ENCODE measurements around the gene USP27X. TPM values are rescaled to one million over a fixed set of nuclear protein-coding genes. Genes with fewer than 3 reads are reported as not detected.

Gene USP27X
- total and polyA plus RNA-seq, 9 donors = 2.4 to 15.1 (median 6.7) TPM

DNA sequence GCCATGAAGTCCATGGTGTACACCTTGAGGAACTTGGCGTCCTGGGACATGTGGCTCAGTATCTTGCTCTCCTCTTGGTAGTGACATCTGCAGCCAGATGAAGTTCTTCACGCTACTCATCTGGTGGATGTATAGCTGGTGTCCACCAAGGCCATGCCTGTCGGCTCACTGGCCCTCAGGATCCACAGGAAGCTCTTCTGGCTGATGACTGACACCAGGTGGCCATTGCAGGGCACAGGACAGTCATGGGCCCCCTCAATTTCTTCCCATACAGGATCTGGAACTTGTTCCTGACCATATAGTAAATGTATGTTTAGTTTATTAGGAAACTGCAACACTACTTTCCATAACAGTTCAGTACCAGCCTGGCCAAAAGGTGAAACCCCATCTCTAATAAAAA lies 32.8 kb downstream of the USP27X start:
- intact Hi-C loops (cut with DNase I) = no loop called here
- Histone ChIP-seq H3K27me3 (no peaks in the 10 kb centered on the region), H3K4me3 (no peak overlapping the region), H3K4me1 (ENCODE audit: insufficient read depth) (no peaks in the 10 kb centered on the region), H3K36me3 (no peaks in the 10 kb centered on the region), H3K27ac (no peak overlapping the region), H3K9me3 (no peaks in the 10 kb centered on the region)
- no peak for DNase-seq
- TF ChIP-seq POLR2A (IDR thresholded peaks at IDR 0.05) (no peak), EP300 (IDR thresholded peaks at IDR 0.05) (no peak)
- TF ChIP-seq, protein P1, sequence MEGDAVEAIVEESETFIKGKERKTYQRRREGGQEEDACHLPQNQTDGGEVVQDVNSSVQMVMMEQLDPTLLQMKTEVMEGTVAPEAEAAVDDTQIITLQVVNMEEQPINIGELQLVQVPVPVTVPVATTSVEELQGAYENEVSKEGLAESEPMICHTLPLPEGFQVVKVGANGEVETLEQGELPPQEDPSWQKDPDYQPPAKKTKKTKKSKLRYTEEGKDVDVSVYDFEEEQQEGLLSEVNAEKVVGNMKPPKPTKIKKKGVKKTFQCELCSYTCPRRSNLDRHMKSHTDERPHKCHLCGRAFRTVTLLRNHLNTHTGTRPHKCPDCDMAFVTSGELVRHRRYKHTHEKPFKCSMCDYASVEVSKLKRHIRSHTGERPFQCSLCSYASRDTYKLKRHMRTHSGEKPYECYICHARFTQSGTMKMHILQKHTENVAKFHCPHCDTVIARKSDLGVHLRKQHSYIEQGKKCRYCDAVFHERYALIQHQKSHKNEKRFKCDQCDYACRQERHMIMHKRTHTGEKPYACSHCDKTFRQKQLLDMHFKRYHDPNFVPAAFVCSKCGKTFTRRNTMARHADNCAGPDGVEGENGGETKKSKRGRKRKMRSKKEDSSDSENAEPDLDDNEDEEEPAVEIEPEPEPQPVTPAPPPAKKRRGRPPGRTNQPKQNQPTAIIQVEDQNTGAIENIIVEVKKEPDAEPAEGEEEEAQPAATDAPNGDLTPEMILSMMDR (IDR thresholded peaks at IDR 0.05) = no peak
- 58 to 75% (median 66%) methylated on average over 3 of the region's 3 CpGs for WGBS, 3 donors

DNA sequence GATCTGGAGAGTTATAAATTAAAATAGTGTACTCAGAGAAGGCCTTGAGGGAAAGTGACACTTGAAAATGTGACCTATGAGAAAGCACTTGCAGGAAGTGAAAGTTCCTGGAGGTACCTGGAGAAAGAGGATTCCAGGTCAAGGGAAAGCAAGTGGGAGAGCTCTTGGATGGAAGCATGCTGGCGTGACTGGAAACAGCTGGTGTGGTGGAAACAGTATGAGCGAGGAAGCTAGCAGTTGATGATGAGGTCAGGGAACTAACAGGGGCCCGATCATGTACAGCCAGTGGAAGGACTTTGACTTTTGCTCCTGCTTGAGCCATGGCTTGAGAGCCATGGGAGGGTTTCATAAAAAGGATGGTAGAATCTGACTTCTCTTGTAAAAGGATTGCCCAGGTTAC lies 33.6 kb downstream of the USP27X start:
- intact Hi-C loops (cut with DNase I) = no loop called here
- Histone ChIP-seq H3K4me1 (ENCODE audit: insufficient read depth) (no peaks in the 10 kb centered on the region), H3K27ac (no peak overlapping the region), H3K4me3 (no peak overlapping the region), H3K27me3 (no peaks in the 10 kb centered on the region), H3K36me3 (no peaks in the 10 kb centered on the region), H3K9me3 (no peaks in the 10 kb centered on the region)
- 48 to 58% (median 51%) methylated on average over 3 of the region's 3 CpGs for WGBS, 3 donors
- TF ChIP-seq POLR2A (IDR thresholded peaks at IDR 0.05) (no peak), EP300 (IDR thresholded peaks at IDR 0.05) (no peak)
- TF ChIP-seq, protein P1 (IDR thresholded peaks at IDR 0.05) = no peak
- no peak for DNase-seq

DNA sequence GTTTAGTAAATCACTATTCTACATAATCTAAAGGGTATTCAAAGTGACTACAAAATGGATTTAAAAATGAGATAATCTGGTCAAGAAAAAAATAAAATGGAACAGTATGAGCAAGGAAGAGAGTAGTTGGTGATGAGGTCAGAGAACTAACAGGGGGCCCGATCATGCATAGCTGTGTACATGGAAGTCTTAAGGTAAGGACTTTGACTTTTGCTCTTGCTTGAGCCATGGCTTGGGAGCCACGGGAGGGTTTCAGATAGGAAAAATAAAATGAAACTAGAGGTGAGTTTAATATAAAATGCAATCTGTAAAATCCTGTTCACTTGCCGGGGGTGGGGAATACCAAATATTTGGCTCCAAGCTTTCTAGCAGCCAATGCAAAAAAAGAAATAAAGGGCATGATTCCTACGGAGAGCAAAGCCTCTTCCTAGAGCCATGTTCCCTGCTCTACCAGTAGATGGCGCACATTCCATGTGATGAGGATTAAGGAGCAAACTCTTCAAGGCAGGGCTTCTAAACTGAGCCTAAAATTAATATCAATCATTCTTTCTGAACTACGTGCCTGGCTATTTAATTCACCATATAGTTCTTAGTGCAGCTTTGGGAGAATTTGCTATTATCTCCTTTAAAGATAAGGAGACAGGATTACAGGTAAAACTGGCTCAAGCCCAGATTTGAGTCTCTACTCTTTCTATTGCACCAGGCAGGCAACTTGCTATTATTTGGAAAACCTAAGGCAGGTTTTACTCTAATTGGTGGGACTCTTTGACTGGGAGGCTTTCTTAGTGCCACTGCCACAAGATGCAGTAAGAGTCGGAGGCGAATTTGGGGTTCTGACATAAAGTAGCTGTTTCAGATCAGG lies 36.3 kb downstream of the USP27X start:
- H3K4me3 ChIP-seq = no peak overlapping the region
- DNase-seq = peak in 2 of 5 donors; percentile 35 to 53
- no peaks in the 10 kb centered on the region for H3K27me3 ChIP-seq
- H3K9me3 ChIP-seq = no peaks in the 10 kb centered on the region
- TF ChIP-seq EP300 (IDR thresholded peaks at IDR 0.05) = no peak
- TF ChIP-seq, protein P1 (IDR thresholded peaks at IDR 0.05) = peak in 2 of 3 donors; percentile 39 to 58
- TF ChIP-seq POLR2A (IDR thresholded peaks at IDR 0.05) = no peak
- 28 to 35% (median 34%) methylated on average over 8 of the region's 8 CpGs for WGBS, 3 donors
- H3K27ac ChIP-seq = no peak overlapping the region
- H3K4me1 ChIP-seq (ENCODE audit: insufficient read depth) = no peaks in the 10 kb centered on the region
- intact Hi-C loops (cut with DNase I) = loop anchor here in 1 of 4 donors (5.0 kb wide), 2 partner anchors 162 to 287 kb away; partner anchors contain the start of genes AKAP4 and CCNB3
- H3K36me3 ChIP-seq = no peaks in the 10 kb centered on the region

DNA sequence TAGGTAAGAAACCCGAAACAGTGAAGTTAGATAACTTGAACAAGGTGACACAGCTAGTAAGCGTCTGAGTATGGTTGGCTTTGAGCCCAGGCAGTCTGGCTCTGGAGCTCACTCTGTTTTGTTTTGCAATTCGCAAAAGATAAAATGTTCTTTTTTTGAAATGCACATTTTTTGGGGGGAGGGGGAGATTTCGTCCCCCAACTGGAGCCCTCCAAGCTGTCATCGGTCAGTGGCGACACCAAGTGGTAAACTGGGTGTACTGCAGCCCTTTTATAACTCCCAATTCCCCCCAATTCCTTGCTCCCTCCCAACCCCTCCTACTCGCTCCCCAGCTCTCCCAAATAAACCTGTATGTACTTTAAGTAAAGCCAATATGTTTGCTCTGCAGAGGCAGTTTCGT lies 40.3 kb downstream of the USP27X start:
- no peaks in the 10 kb centered on the region for H3K36me3 ChIP-seq
- H3K4me1 ChIP-seq (ENCODE audit: insufficient read depth) = peaks cover 2% of the 10 kb centered on the region
- no peak for TF ChIP-seq EP300 (IDR thresholded peaks at IDR 0.05)
- TF ChIP-seq, protein P1 (IDR thresholded peaks at IDR 0.05) = peak; percentile 54 to 70 (median 65)
- no peak for TF ChIP-seq POLR2A (IDR thresholded peaks at IDR 0.05)
- peak; percentile 66 to 85 (median 79) for DNase-seq
- no peak overlapping the region for H3K4me3 ChIP-seq
- WGBS, 3 donors = 9 to 13% (median 13%) methylated on average over 8 of the region's 8 CpGs
- peak overlapping the region in 1 of 2 donors; percentile 63 for H3K27ac ChIP-seq
- no peaks in the 10 kb centered on the region for H3K9me3 ChIP-seq
- intact Hi-C loops (cut with DNase I) = loop anchor here in 1 of 4 donors (5.0 kb wide), 2 partner anchors 158 to 283 kb away; partner anchors contain the start of genes AKAP4 and CCNB3
- H3K27me3 ChIP-seq = no peaks in the 10 kb centered on the region
